HG03558 (cell line): ENCODE data around the gene ABCB4.

ENCODE experiments used
- ATAC-seq: cut with Tn5 transposase; IDR thresholded peaks from one replicate; pipeline ENCODE4 v1.9.1; 2021; ENCODE audit warnings: moderate number of reproducible peaks; ENCODE audit not compliant: unreplicated experiment; ENCODE audit errors: extremely low read depth

ABCB4 gene

GRCh38 chr7:87475359-87476178, at the start of gene ABCB4:
Gene ABCB4, minus strand, starts transcription at chr7:87475680. Its CDS starts 215 bp downstream, at chr7:87475465.
- ATAC-seq, result no peak

GRCh38 chr7:87518735-87519134, 43.3 kb upstream of the ABCB4 start:
- no peak for ATAC-seq

GRCh38 chr7:87517891-87518290, 42.4 kb upstream of the ABCB4 start:
- no peak for ATAC-seq

GRCh38 chr7:87517136-87517815, 41.8 kb upstream of the ABCB4 start:
- ATAC-seq, result no peak

- no peak for ATAC-seq
Measured at GRCh38 chr7:87513735-87514335, 38.4 kb upstream of the ABCB4 start.

- no peak for ATAC-seq
Measured at GRCh38 chr7:87512906-87513305, 37.4 kb upstream of the ABCB4 start.

- ATAC-seq, result no peak
Measured at GRCh38 chr7:87511510-87511909, 36.0 kb upstream of the ABCB4 start.

GRCh38 chr7:87510411-87510875, 35.0 kb upstream of the ABCB4 start:
- ATAC-seq, result no peak

- ATAC-seq, result no peak
Measured at GRCh38 chr7:87507446-87507845, 32.0 kb upstream of the ABCB4 start.

GRCh38 chr7:87506246-87507180, 31.0 kb upstream of the ABCB4 start:
- ATAC-seq, result no peak

- ATAC-seq, result no peak
Measured at GRCh38 chr7:87505557-87506245, 30.2 kb upstream of the ABCB4 start.

GRCh38 chr7:87505122-87505521, 29.6 kb upstream of the ABCB4 start:
- ATAC-seq, result no peak

- ATAC-seq, result no peak
Measured at GRCh38 chr7:87499494-87499893, 24.0 kb upstream of the ABCB4 start.

GRCh38 chr7:87498893-87499292, 23.4 kb upstream of the ABCB4 start:
- ATAC-seq, result no peak

- ATAC-seq, result no peak
Measured at GRCh38 chr7:87497482-87497881, 22.0 kb upstream of the ABCB4 start.

GRCh38 chr7:87495366-87495765, 19.9 kb upstream of the ABCB4 start:
- no peak for ATAC-seq

- ATAC-seq, result no peak
Measured at GRCh38 chr7:87494454-87494853, 19.0 kb upstream of the ABCB4 start.

GRCh38 chr7:87483131-87483530, 7.7 kb upstream of the ABCB4 start:
- no peak for ATAC-seq

- no peak for ATAC-seq
Measured at GRCh38 chr7:87482115-87482514, 6.6 kb upstream of the ABCB4 start.

- no peak for ATAC-seq
Measured at GRCh38 chr7:87480386-87480785, 4.9 kb upstream of the ABCB4 start.
